Measurements from ENCODE around the gene VCAN. TPM values are rescaled to one million over a fixed set of nuclear protein-coding genes. Genes with fewer than 3 reads are reported as not detected.
A peak's percentile ranks its signal among the peaks of the same experiment; 100 is the strongest.

VCAN gene
- total and polyA plus RNA-seq, 2 of the 8 experiments (the other 6 are each of a cell fraction or from before 2014, with no cell fraction given): 146 to 404 TPM

DNA sequence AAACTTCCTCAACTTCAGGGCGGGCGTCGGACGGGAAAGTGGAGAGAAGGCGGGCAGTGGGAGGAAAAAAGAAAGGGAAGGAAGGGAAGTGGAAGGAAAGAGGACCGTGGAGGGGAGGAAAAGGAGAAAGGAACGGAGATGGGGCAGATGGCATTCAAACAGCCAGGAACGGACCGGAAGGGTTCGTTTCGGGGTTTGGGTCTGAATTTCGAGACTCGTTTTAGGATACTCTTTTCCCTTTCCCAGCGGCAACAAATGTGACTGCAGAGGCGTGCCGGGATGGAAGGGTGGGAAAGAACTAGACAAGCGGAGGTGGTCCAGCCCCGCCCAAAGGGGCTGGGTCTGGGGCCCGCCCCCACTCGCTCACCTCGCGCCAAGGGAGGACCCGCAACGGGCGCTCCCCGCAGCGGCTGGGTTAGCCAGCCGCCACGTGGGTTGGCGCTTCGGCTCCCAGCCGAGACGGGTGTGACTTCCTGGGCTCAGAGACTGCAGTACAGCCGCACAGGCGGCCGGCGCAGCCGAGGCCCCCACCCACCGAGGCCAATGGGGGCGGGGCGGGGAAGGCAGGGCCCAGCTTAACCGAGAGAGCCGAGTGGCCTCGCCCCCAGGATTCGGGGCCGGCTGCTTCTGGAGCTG lies 2.7 kb downstream of the VCAN start (continued):
- TF ChIP-seq NANOG (IDR thresholded peaks at IDR 0.05; ENCODE audit: insufficient read depth, low read depth, low read length, poor library complexity, severe bottlenecking): peak; percentile 27
- TF ChIP-seq JUND (IDR thresholded peaks at IDR 0.05; ENCODE audit: low read length): no peak
- peak; percentile 18 for TF ChIP-seq ASH2L (IDR thresholded peaks at IDR 0.05; ENCODE audit: low read length)
- TF ChIP-seq TCF12 (IDR thresholded peaks at IDR 0.05; ENCODE audit: low read depth, low read length): 0 out of 2 replicates have a peak, but pooled peaks have one; percentile 49
- TF ChIP-seq POLR2A (IDR thresholded peaks at IDR 0.05; ENCODE audit: control extremely low read depth in 1 of 2, low read depth in 2 of 2, low read length in 2 of 2): peak in 1 of 2 experiments; percentile 70; a peak in 2 of 3 replicates
- TF ChIP-seq SP4 (IDR thresholded peaks at IDR 0.05; ENCODE audit: low read length): 0 out of 2 replicates have a peak, but pooled peaks have one; percentile 4
- no peak for TF ChIP-seq CBX5 (IDR thresholded peaks at IDR 0.05; ENCODE audit: low read depth, low read length)
- TF ChIP-seq, protein P1, sequence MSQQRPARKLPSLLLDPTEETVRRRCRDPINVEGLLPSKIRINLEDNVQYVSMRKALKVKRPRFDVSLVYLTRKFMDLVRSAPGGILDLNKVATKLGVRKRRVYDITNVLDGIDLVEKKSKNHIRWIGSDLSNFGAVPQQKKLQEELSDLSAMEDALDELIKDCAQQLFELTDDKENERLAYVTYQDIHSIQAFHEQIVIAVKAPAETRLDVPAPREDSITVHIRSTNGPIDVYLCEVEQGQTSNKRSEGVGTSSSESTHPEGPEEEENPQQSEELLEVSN (IDR thresholded peaks at IDR 0.05): peak; percentile 82
- no peak for TF ChIP-seq TEAD4 (IDR thresholded peaks at IDR 0.05; ENCODE audit: low read depth, low read length)
- peak; percentile 54; the same call in 1 of the 2 replicates for TF ChIP-seq TBP (IDR thresholded peaks at IDR 0.05; ENCODE audit: low read depth, low read length)
- TF ChIP-seq KDM1A (IDR thresholded peaks at IDR 0.05; ENCODE audit: borderline replicate concordance, low read length): no peak
- 0 out of 2 replicates have a peak, but pooled peaks have one; percentile 34 for TF ChIP-seq CHD2 (IDR thresholded peaks at IDR 0.05; ENCODE audit: low read length)
- no peak for TF ChIP-seq GTF2F1 (IDR thresholded peaks at IDR 0.05; ENCODE audit: borderline replicate concordance, low read depth, low read length)
- peak; percentile 76 for TF ChIP-seq TAF7 (optimal IDR thresholded peaks at IDR 0.05; ENCODE audit: borderline replicate concordance, low read depth, low read length)
- TF ChIP-seq PHF8 (conservative IDR thresholded peaks at IDR 0.05; ENCODE audit: low read depth, low read length): peak; percentile 20; the same call in 1 of the 2 replicates
- no peak for TF ChIP-seq FOSL1 (IDR thresholded peaks at IDR 0.05; ENCODE audit: insufficient read depth, low read depth, low read length)

Measured in H1 (cell line).